CD4-positive, alpha-beta T cell treated with Interleukin-6 for 4 hours (primary cell): ENCODE measurements around the gene CD300LG.
"Not testable (repeated sequence)": the region's sequence is repeated elsewhere in the genome, so short reads cannot be mapped to it uniquely, and the experiment has no call there.

Experiments used
- DNase-seq: peaks from one replicate; pipeline ENCODE4 v3.0.0-alpha.2; 2020; ENCODE audit warnings: mixed read lengths

The CD300LG gene

GRCh38 chr17:43857141-43857540, 10.2 kb downstream of the CD300LG start:
- DNase-seq = no peak

- DNase-seq = no peak
Measured at GRCh38 chr17:43857957-43858600, 11.1 kb downstream of the CD300LG start.

GRCh38 chr17:43860077-43860725, 13.2 kb downstream of the CD300LG start:
- DNase-seq = no peak

GRCh38 chr17:43860927-43861622, 14.1 kb downstream of the CD300LG start:
- no peak for DNase-seq

GRCh38 chr17:43861960-43862359, 15.0 kb downstream of the CD300LG start:
- no peak for DNase-seq

GRCh38 chr17:43864161-43864984, 17.4 kb downstream of the CD300LG start:
- DNase-seq = no peak

GRCh38 chr17:43868226-43868994, 21.4 kb downstream of the CD300LG start:
- no peak for DNase-seq

- DNase-seq = not testable (repeated sequence)
Measured at GRCh38 chr17:43869031-43869430, 22.1 kb downstream of the CD300LG start.

- no peak for DNase-seq
Measured at GRCh38 chr17:43871946-43872690, 25.1 kb downstream of the CD300LG start.

GRCh38 chr17:43873091-43873490, 26.1 kb downstream of the CD300LG start:
- DNase-seq = no peak

- no peak for DNase-seq
Measured at GRCh38 chr17:43873815-43874214, 26.8 kb downstream of the CD300LG start.

- DNase-seq = no peak
Measured at GRCh38 chr17:43874293-43874692, 27.3 kb downstream of the CD300LG start.

- no peak for DNase-seq
Measured at GRCh38 chr17:43875476-43876147, 28.6 kb downstream of the CD300LG start.

GRCh38 chr17:43877031-43877430, 30.1 kb downstream of the CD300LG start:
- no peak for DNase-seq

- no peak for DNase-seq
Measured at GRCh38 chr17:43877451-43878155, 30.6 kb downstream of the CD300LG start.

GRCh38 chr17:43878260-43879175, 31.5 kb downstream of the CD300LG start:
- DNase-seq = peak; percentile 71

- DNase-seq = no peak
Measured at GRCh38 chr17:43879723-43880419, 32.9 kb downstream of the CD300LG start.

GRCh38 chr17:43880420-43880991, 33.5 kb downstream of the CD300LG start:
- DNase-seq = peak; percentile 48
